Measurements from ENCODE around the gene GRK6.

DNA sequence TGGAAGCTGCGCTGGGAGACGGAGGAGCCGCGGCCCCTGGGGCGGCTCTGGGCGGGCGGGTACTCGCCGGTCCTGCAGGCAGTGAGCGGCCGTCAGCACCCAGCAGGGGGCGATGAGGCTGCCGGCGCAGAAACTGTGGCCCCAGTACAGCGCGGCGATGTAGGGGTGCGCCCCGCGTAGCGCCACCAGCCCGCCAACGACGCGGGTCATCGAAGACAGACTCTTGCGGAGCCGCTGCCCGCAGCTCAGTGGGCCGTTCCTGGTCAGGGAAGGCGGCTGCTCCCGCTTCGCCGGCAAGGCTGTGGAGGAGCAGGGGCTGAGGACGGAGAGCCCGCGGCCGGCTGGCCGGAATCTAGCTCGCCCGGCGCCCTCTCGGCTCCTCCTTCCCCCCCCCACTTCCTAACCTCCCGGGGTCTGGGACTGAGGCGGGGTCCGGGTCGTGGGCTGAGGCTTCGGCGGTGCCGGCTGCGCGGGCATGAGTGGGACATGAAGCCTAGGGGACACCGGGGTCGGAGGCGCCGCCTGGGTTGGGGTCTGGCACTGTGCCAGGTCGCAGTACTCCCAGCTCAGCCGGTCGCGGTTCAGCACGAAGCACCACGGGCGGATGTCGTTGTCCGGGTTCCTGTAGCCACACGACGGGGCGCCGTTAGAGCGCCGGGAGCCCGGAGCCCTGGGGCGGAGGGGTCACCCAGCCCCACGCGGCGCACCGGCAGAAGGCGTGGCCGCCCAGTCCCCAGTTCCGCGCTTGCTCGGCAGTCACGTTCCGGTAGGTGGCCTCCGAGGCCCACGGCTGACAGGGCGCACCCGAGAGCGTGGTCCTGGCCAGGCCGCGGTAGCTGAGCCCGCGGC lies 22.5 kb upstream of the GRK6 start:
- TF ChIP-seq, protein P1, sequence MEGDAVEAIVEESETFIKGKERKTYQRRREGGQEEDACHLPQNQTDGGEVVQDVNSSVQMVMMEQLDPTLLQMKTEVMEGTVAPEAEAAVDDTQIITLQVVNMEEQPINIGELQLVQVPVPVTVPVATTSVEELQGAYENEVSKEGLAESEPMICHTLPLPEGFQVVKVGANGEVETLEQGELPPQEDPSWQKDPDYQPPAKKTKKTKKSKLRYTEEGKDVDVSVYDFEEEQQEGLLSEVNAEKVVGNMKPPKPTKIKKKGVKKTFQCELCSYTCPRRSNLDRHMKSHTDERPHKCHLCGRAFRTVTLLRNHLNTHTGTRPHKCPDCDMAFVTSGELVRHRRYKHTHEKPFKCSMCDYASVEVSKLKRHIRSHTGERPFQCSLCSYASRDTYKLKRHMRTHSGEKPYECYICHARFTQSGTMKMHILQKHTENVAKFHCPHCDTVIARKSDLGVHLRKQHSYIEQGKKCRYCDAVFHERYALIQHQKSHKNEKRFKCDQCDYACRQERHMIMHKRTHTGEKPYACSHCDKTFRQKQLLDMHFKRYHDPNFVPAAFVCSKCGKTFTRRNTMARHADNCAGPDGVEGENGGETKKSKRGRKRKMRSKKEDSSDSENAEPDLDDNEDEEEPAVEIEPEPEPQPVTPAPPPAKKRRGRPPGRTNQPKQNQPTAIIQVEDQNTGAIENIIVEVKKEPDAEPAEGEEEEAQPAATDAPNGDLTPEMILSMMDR (conservative IDR thresholded peaks at IDR 0.05; ENCODE audit: low read depth, low read length): peak; percentile 75
- no peak for TF ChIP-seq FOS (IDR thresholded peaks at IDR 0.05; ENCODE audit: low read depth, low read length)
- no peak for TF ChIP-seq POLR2A (IDR thresholded peaks at IDR 0.05; ENCODE audit: low read depth, low read length)
- TF ChIP-seq RFX5 (IDR thresholded peaks at IDR 0.05; ENCODE audit: low read depth, low read length): no peak
- no peak for TF ChIP-seq CEBPB (IDR thresholded peaks at IDR 0.05; ENCODE audit: low read depth, low read length)
- TF ChIP-seq RAD21 (IDR thresholded peaks at IDR 0.05; ENCODE audit: low read length): peak; percentile 84
- TF ChIP-seq, protein P2, sequence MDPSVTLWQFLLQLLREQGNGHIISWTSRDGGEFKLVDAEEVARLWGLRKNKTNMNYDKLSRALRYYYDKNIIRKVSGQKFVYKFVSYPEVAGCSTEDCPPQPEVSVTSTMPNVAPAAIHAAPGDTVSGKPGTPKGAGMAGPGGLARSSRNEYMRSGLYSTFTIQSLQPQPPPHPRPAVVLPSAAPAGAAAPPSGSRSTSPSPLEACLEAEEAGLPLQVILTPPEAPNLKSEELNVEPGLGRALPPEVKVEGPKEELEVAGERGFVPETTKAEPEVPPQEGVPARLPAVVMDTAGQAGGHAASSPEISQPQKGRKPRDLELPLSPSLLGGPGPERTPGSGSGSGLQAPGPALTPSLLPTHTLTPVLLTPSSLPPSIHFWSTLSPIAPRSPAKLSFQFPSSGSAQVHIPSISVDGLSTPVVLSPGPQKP (IDR thresholded peaks at IDR 0.05; ENCODE audit: borderline replicate concordance, low read depth, low read length): no peak
- peak; percentile 94 for TF ChIP-seq MXI1 (IDR thresholded peaks at IDR 0.05; ENCODE audit: borderline replicate concordance, low read depth, low read length)
- TF ChIP-seq, protein P3, sequence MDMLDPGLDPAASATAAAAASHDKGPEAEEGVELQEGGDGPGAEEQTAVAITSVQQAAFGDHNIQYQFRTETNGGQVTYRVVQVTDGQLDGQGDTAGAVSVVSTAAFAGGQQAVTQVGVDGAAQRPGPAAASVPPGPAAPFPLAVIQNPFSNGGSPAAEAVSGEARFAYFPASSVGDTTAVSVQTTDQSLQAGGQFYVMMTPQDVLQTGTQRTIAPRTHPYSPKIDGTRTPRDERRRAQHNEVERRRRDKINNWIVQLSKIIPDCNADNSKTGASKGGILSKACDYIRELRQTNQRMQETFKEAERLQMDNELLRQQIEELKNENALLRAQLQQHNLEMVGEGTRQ (IDR thresholded peaks at IDR 0.05; ENCODE audit: low read depth, low read length): no peak
